T-cell (primary cell): ENCODE data around the gene CA12. TPM values are rescaled to one million over a fixed set of nuclear protein-coding genes. Genes with fewer than 3 reads are reported as not detected.

Source experiments
- ATAC-seq, 4 experiments: fragments of 200-7000 bp in 3 of 4; fragments of 150-1000 bp in 1 of 4; cut with Tn5 transposase; replicated peaks in 1 of 4; 1 replicate in 3 of 4; 2 replicates in 1 of 4; pipeline ENCODE4 v1.10.0; 2021; ENCODE audit warnings: moderate library complexity in 3 of 4, mild to moderate bottlenecking in 2 of 4, moderate number of reproducible peaks in 1 of 4
- CTCF ChIA-PET, 2 donors: fragments of 300-600 bp; sonication (Branson Sonifier 250); formaldehyde crosslinking; loops; one replicate each; lab custom pipeline; 2022; ENCODE audit warnings: antibody characterized with exemption in 2 of 2; lab: Charles Lee
- POLR2A ChIA-PET, 2 donors: fragments of 300-600 bp; sonication (Branson Sonifier 250); formaldehyde crosslinking; loops; one replicate each; lab custom pipeline; 2022; ENCODE audit warnings: antibody characterized with exemption in 2 of 2; lab: Charles Lee
- DNase-seq, 35 experiments: peaks; one replicate each; pipeline versions ENCODE4 v3.0.0 to v3.0.0-alpha.2; 2013 to 2023
- H3K27ac ChIP-seq: one replicate; pipeline ENCODE4 v1.5.1; 2013; ENCODE audit warnings: low read length
- H3K27me3 ChIP-seq, 2 experiments: replicated peaks in 1 of 2; 1 replicate in 1 of 2; 2 replicates in 1 of 2; pipeline versions ENCODE4 v1.6.1 to v1.7.0; 2013; ENCODE audit warnings: low read length in 1 of 2, mixed read lengths in 1 of 2; ENCODE audit not compliant: control insufficient read depth in 2 of 2, insufficient read depth in 2 of 2; ENCODE audit errors: extremely low read depth in 1 of 2
- H3K36me3 ChIP-seq, 2 donors: 1 replicate in 1 of 2; 2 replicates in 1 of 2; pipeline versions ENCODE4 v1.6.1 to v1.7.0; 2013; ENCODE audit warnings: low read length in 1 of 2; ENCODE audit not compliant: control insufficient read depth in 2 of 2, insufficient read depth in 1 of 2; ENCODE audit errors: extremely low read depth in 1 of 2
- H3K4me1 ChIP-seq, 2 experiments: 1 replicate in 1 of 2; 2 replicates in 1 of 2; pipeline versions ENCODE4 v1.6.1 to v1.7.0; 2013; ENCODE audit warnings: low read length in 2 of 2, mixed read lengths in 1 of 2; ENCODE audit not compliant: insufficient read depth in 2 of 2, control insufficient read depth in 1 of 2; ENCODE audit errors: extremely low read depth in 1 of 2
- H3K4me3 ChIP-seq, 2 donors: 1 replicate in 1 of 2; 2 replicates in 1 of 2; pipeline versions ENCODE4 v1.5.1 to v1.7.0; 2013; ENCODE audit warnings: mild to moderate bottlenecking in 2 of 2, low read length in 1 of 2, moderate library complexity in 1 of 2; ENCODE audit not compliant: control insufficient read depth in 1 of 2; ENCODE audit errors: extremely low read depth in 1 of 2
- H3K9me3 ChIP-seq: 2 replicates; pipeline ENCODE4 v1.7.0; 2013
- H3K27ac Mint-ChIP-seq, 2 donors: one replicate each; pipeline ENCODE4 v1.8.0; 2020 to 2021; ENCODE audit warnings: mild to moderate bottlenecking in 2 of 2, mixed read lengths in 2 of 2
- H3K27me3 Mint-ChIP-seq, 2 donors: one replicate each; pipeline ENCODE4 v1.8.0; 2021 to 2022; ENCODE audit warnings: mixed read lengths in 2 of 2
- H3K36me3 Mint-ChIP-seq: one replicate; pipeline ENCODE4 v1.8.0; 2021; ENCODE audit warnings: mixed read lengths
- H3K4me1 Mint-ChIP-seq, 3 donors: one replicate each; pipeline ENCODE4 v1.8.0; 2020 to 2022; ENCODE audit warnings: mixed read lengths in 3 of 3, mild to moderate bottlenecking in 1 of 3
- H3K4me3 Mint-ChIP-seq, 3 donors: one replicate each; pipeline ENCODE4 v1.8.0; 2020 to 2022; ENCODE audit warnings: mild to moderate bottlenecking in 3 of 3, mixed read lengths in 3 of 3, moderate library complexity in 3 of 3
- H3K9me3 Mint-ChIP-seq, 3 donors: one replicate each; pipeline ENCODE4 v1.8.0; 2020 to 2022; ENCODE audit warnings: mixed read lengths in 3 of 3
- WGBS: methylation state at CpG from one replicate; pipeline ENCODE4 v1.1.5; 2013; ENCODE audit warnings: missing lambda C conversion rate; ENCODE audit not compliant: insufficient coverage; 5-methylcytosine and 5-hydroxymethylcytosine counted together
- total RNA-seq, 35 experiments: library from RNA in 6 of 35; stranded (reverse) in 6 of 35; fragments of 120-200 nt in 1 of 35; gene quantifications; one replicate each; pipeline versions ENCODE4 v1.2.1 to v1.2.4 and lab custom pipeline; 2013 to 2026

The CA12 gene
- total RNA-seq, 5 donors from 2014 or later (not counting 1 experiment from before 2014, with no cell fraction given): 0.12 to 0.51 (median 0.30) TPM; not detected in 2

DNA sequence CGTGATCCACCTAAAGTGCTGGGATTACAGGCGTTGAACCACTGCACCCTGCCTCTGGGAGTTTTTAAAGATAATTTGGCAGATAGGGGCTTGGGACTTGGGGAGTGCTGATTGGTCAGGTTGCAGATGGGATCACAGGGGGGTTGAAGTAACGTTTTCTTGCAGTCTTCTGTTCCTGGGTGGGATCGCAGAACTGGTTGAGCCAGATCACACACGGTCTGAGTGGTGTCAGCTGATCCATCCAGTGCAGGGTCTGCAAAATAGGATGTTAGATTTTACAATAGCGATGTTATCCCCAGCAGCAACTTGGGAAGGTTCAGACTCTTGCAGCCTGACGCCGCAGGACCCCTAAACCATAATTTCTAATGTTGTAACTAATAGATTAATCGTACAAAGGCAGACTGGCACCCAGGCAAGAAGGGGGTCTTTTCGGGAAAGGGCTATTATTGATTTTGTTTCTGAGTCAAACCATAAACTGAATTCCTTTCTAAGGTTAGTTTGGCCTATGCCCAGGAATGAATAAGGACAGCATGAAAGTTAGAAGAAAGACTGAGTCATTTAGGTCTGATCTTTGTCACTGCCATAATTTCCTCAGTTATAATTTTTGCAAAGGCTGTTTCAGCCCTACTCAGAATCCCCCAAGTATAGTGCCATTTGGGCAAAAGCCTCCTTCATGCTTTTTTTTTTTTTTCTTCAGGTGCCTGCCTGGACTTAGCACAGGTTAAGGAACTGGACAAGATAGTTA lies 1.5 kb upstream of the CA12 start:
- Mint-ChIP-seq H3K4me3 (peak overlapping the region in 1 of 3 donors; percentile 66), H3K27me3 (peaks cover 59 to 60% of the 10 kb centered on the region in 2 donors), H3K9me3 (no peaks in the 10 kb centered on the region)

GRCh38 chr15:63380808-63381282 lies 801 bp downstream of the CA12 start:
- Mint-ChIP-seq H3K27me3 (peaks cover 64 to 70% of the 10 kb centered on the region in 2 donors), H3K27ac (no peak overlapping the region), H3K4me3 (peak overlapping the region in 1 of 3 donors; percentile 66), H3K9me3 (no peaks in the 10 kb centered on the region), H3K36me3 (no peaks in the 10 kb centered on the region), H3K4me1 (peaks cover 0 to 15% (median 11%) of the 10 kb centered on the region in 3 donors)
- ATAC-seq (no peak), DNase-seq (no peak)
- no peaks in the 10 kb centered on the region for H3K9me3 ChIP-seq
- POLR2A ChIA-PET: no interaction called here
- no peak overlapping the region for H3K27ac ChIP-seq
- no CpG with 5 or more reads among the region's 14 CpGs for WGBS
- peaks cover 0 to 58% of the 10 kb centered on the region in 2 experiments for H3K27me3 ChIP-seq
- no peaks in the 10 kb centered on the region for H3K36me3 ChIP-seq
- CTCF ChIA-PET: no interaction called here
- H3K4me3 ChIP-seq: peak overlapping the region in 1 of 2 donors; percentile 55
- peaks cover 0 to 9% of the 10 kb centered on the region in 2 experiments for H3K4me1 ChIP-seq

More for the DNA sequence above, 1.5 kb upstream of the CA12 start:
- H3K27ac Mint-ChIP-seq: no peak overlapping the region
- H3K4me1 ChIP-seq: peaks cover 0 to 9% of the 10 kb centered on the region in 2 experiments
- DNase-seq: no peak
- no peaks in the 10 kb centered on the region for H3K36me3 Mint-ChIP-seq
- H3K4me3 ChIP-seq: no peak overlapping the region
- ATAC-seq: no peak
- no peak overlapping the region for H3K27ac ChIP-seq
- ChIA-PET POLR2A (no interaction called here), CTCF (no interaction called here)
- H3K9me3 ChIP-seq: no peaks in the 10 kb centered on the region
- no peaks in the 10 kb centered on the region for H3K36me3 ChIP-seq
- H3K4me1 Mint-ChIP-seq: peaks cover 0 to 15% (median 11%) of the 10 kb centered on the region in 3 donors
- peaks cover 0 to 49% of the 10 kb centered on the region in 2 experiments for H3K27me3 ChIP-seq
- WGBS: 83% methylated on average over 10 of the region's 10 CpGs

DNA sequence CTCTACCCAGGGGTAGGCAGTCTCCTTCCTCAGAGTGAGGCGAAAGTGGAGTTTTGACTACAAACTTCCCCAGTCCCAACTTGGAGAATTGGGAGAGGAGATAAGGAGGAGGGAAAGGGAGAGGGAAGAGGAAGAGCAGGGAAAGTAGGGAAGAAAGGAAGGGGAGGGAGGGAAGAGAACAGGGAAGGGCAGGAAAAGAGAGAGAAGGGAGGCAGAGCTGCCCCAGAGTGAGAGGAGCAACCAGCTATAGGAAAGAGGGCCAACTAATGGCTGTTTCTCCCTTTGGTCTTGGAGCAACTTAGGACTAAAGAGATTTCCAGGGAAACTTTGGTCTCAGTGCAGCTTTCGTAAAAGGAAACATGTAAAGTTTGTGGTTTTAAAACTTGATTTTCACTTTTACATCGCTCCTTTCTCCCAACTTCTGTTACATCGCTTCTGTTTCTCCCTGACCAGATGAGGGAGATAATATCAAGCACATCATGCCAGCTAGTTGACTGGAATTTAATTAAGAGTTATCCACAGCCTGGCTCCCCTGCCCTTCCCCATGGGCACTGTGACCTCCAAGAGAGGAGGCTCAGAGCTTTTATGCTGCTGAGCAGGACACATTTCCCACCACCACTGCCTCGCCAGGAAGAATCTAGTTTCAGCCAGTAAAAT lies 1.4 kb downstream of the CA12 start:
- Histone ChIP-seq H3K9me3 (no peaks in the 10 kb centered on the region), H3K36me3 (no peaks in the 10 kb centered on the region), H3K27ac (no peak overlapping the region), H3K27me3 (peaks cover 0 to 59% of the 10 kb centered on the region in 2 experiments), H3K4me1 (peaks cover 0 to 9% of the 10 kb centered on the region in 2 experiments), H3K4me3 (no peak overlapping the region)
- DNase-seq (no peak), ATAC-seq (no peak)
- Mint-ChIP-seq H3K4me1 (peaks cover 0 to 18% (median 11%) of the 10 kb centered on the region in 3 donors), H3K4me3 (peak overlapping the region in 1 of 3 donors; percentile 66), H3K9me3 (no peaks in the 10 kb centered on the region), H3K36me3 (no peaks in the 10 kb centered on the region), H3K27me3 (peaks cover 64 to 70% of the 10 kb centered on the region in 2 donors), H3K27ac (no peak overlapping the region)
- ChIA-PET CTCF (no interaction called here), POLR2A (no interaction called here)
- 60% methylated on average over 1 of the region's 5 CpGs for WGBS

DNA sequence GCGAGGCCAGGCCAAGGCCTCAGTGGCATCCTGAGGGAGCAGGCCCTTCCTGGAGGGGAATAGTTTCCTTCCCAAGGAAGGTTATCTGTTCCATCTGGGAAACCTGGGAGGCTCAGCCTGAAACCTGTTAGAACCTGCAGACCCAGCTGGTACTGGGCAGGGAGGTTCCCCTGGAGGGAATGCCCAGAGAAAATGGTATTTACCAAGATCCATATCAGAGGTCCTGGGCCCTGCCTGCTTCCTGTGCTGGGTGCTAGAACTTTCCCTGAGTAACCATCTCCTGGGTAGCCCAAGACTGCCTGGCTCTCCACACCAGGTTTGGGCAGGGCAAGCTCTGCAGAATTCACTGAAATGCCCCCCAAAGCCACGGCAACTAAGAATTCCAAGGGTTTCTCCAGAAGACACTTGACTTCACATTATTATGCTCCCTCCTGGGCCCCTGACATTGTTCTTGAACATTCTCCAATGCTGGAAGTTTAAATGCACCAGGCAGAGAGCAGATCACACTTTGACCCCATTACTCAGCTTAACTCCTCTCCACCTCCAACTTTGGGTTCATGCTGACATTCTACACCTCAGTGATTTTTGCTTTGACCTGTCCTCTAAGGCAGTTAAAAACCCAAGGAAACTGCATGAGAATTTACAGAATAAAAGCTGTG lies 2.0 kb downstream of the CA12 start:
- Mint-ChIP-seq H3K4me3 (no peak overlapping the region), H3K4me1 (peaks cover 0 to 22% (median 12%) of the 10 kb centered on the region in 3 donors), H3K27ac (no peak overlapping the region), H3K27me3 (peaks cover 61 to 67% of the 10 kb centered on the region in 2 donors), H3K9me3 (no peaks in the 10 kb centered on the region), H3K36me3 (no peaks in the 10 kb centered on the region)
- H3K27me3 ChIP-seq: peaks cover 0 to 61% of the 10 kb centered on the region in 2 experiments
- H3K36me3 ChIP-seq: no peaks in the 10 kb centered on the region
- 83% methylated on average over 2 of the region's 2 CpGs for WGBS
- DNase-seq: no peak
- ChIA-PET POLR2A (no interaction called here), CTCF (no interaction called here)
- no peak for ATAC-seq
- H3K4me1 ChIP-seq: peaks cover 0 to 10% of the 10 kb centered on the region in 2 experiments
- H3K4me3 ChIP-seq: no peak overlapping the region
- no peak overlapping the region for H3K27ac ChIP-seq
- H3K9me3 ChIP-seq: no peaks in the 10 kb centered on the region

DNA sequence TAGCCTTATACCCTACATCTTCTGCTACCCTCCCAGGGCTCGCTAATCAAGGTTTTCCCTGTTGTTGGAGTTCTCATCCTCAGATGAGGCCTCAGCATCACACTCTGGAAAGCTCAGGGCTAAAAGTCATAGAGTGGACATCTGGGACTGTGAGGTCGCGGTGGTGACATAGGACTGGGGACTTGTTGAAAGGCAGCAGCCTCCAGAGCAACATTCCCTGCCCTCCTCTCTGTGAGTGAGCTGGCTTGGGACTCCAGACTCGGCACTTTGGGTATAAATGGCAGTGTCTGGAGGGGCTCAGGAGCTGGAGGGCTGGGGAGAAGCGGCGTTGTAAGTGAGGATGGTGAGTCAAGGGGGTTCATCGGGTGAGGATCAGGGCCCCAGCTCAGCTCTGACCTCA lies 2.7 kb downstream of the CA12 start:
- Mint-ChIP-seq H3K4me1 (peaks cover 0 to 22% (median 12%) of the 10 kb centered on the region in 3 donors), H3K9me3 (no peaks in the 10 kb centered on the region), H3K4me3 (no peak overlapping the region), H3K36me3 (no peaks in the 10 kb centered on the region), H3K27me3 (peaks cover 54 to 62% of the 10 kb centered on the region in 2 donors), H3K27ac (no peak overlapping the region)
- no peak overlapping the region for H3K4me3 ChIP-seq
- no peak for DNase-seq
- POLR2A ChIA-PET: no interaction called here
- WGBS: 98% methylated on average over 6 of the region's 7 CpGs
- H3K36me3 ChIP-seq: no peaks in the 10 kb centered on the region
- H3K4me1 ChIP-seq: peaks cover 0 to 12% of the 10 kb centered on the region in 2 experiments
- peaks cover 0 to 63% of the 10 kb centered on the region in 2 experiments for H3K27me3 ChIP-seq
- ATAC-seq: no peak
- H3K27ac ChIP-seq: no peak overlapping the region
- CTCF ChIA-PET: no interaction called here
- no peaks in the 10 kb centered on the region for H3K9me3 ChIP-seq
